GM12891 (cell line): Measurements from ENCODE around the gene TMCC1.

ENCODE experiments used
- DNase-seq: peaks from one replicate; pipeline ENCODE4 v3.0.0; 2011; ENCODE audit warnings: low spot score; ENCODE audit not compliant: insufficient read length
- FAIRE-seq: peaks from 2 replicates; lab custom pipeline; 2011; peaks lifted over from hg19 to GRCh38; lab: Jason Lieb, UNC
- PAX5 ChIP-seq: IDR thresholded peaks from 2 replicates; pipeline ENCODE4 v1.6.1; 2011; ENCODE audit warnings: low read length, moderate library complexity, mild to moderate bottlenecking; ENCODE audit not compliant: insufficient read depth, severe bottlenecking
- POLR2A ChIP-seq: IDR thresholded peaks from 2 replicates; pipeline ENCODE4 v1.6.1; 2011; ENCODE audit warnings: low read depth, low read length, control low read depth
- POLR2AphosphoS5 ChIP-seq: IDR thresholded peaks from 2 replicates; pipeline ENCODE4 v1.6.1; 2011; ENCODE audit warnings: low read depth, low read length, control low read depth
- POU2F2 ChIP-seq: IDR thresholded peaks from 2 replicates; pipeline ENCODE4 v1.6.1; 2011; ENCODE audit warnings: low read depth, mild to moderate bottlenecking, control low read depth, low read length, moderate library complexity
- SPI1 ChIP-seq: IDR thresholded peaks from 2 replicates; pipeline ENCODE4 v1.6.1; 2011; ENCODE audit warnings: low read depth, low read length, control low read depth
- TAF1 ChIP-seq: IDR thresholded peaks from 2 replicates; pipeline ENCODE4 v1.6.1; 2011; ENCODE audit warnings: low read depth, low read length, control low read depth

The TMCC1 gene

GRCh38 chr3:129622933-129623332 is 270.6 kb downstream of the TMCC1 start:
- no peak for TF ChIP-seq POLR2A
- no peak for TF ChIP-seq PAX5
- TF ChIP-seq POU2F2: no peak
- no peak for TF ChIP-seq SPI1
- TF ChIP-seq POLR2AphosphoS5: no peak
- no peak for TF ChIP-seq TAF1
- DNase-seq (no peak), FAIRE-seq (no peak)

GRCh38 chr3:129622226-129622874 is 271.2 kb downstream of the TMCC1 start:
- DNase-seq (no peak), FAIRE-seq (no peak)

GRCh38 chr3:129621626-129622225 is 271.8 kb downstream of the TMCC1 start:
- TF ChIP-seq PAX5 (no peak), POLR2AphosphoS5 (no peak), POLR2A (no peak), TAF1 (no peak), SPI1 (no peak), POU2F2 (no peak)
- FAIRE-seq: no peak
- DNase-seq: no peak

More at GRCh38 chr3:129622226-129622874, 271.2 kb downstream of the TMCC1 start:
- no peak for TF ChIP-seq TAF1
- no peak for TF ChIP-seq POLR2A

GRCh38 chr3:129620828-129621559 is 272.5 kb downstream of the TMCC1 start:
- no peak for DNase-seq
- no peak for TF ChIP-seq POLR2AphosphoS5
- no peak for TF ChIP-seq POU2F2
- TF ChIP-seq SPI1: no peak
- no peak for TF ChIP-seq PAX5
- no peak for FAIRE-seq

- DNase-seq: no peak
- FAIRE-seq: no peak
Observed at GRCh38 chr3:129619726-129620162, 273.8 kb downstream of the TMCC1 start.

GRCh38 chr3:129618901-129619671 is 274.4 kb downstream of the TMCC1 start:
- DNase-seq: no peak
- FAIRE-seq: no peak
- TF ChIP-seq POU2F2 (no peak), POLR2A (no peak), PAX5 (no peak), TAF1 (no peak), SPI1 (no peak), POLR2AphosphoS5 (no peak)

More at GRCh38 chr3:129619726-129620162, 273.8 kb downstream of the TMCC1 start:
- peak; percentile 60 for TF ChIP-seq SPI1
- no peak for TF ChIP-seq TAF1

GRCh38 chr3:129618186-129618820 is 275.2 kb downstream of the TMCC1 start:
- FAIRE-seq: no peak
- no peak for TF ChIP-seq PAX5
- no peak for TF ChIP-seq TAF1
- TF ChIP-seq POLR2AphosphoS5: no peak
- TF ChIP-seq POU2F2: no peak
- TF ChIP-seq SPI1: peak; percentile 59
- TF ChIP-seq POLR2A: no peak
- DNase-seq: no peak

- FAIRE-seq: no peak
- no peak for DNase-seq
- TF ChIP-seq POU2F2 (no peak), SPI1 (no peak), TAF1 (no peak), POLR2AphosphoS5 (no peak), POLR2A (no peak), PAX5 (no peak)
Observed at GRCh38 chr3:129617381-129618185, 275.9 kb downstream of the TMCC1 start.
